HepG2 (cell line): ENCODE data around the gene ARHGEF39. TPM values are rescaled to one million over a fixed set of nuclear protein-coding genes. Genes with fewer than 3 reads are reported as not detected.
A peak's percentile ranks its signal among the peaks of the same experiment; 100 is the strongest.

Source experiments
- CEBPZ ChIP-seq: IDR thresholded peaks from 2 replicates; pipeline ENCODE4 v1.6.1; 2012; ENCODE audit warnings: low read length, improper control_type of control experiment
- EEA1 ChIP-seq: sonication (generic); formaldehyde crosslinking; IDR thresholded peaks from 2 replicates; pipeline ENCODE4 v1.5.1; 2020; ENCODE audit warnings: mild to moderate bottlenecking, missing genetic modification reagents, borderline replicate concordance
- EZH2 ChIP-seq: conservative IDR thresholded peaks from 2 replicates; pipeline ENCODE4 v1.6.1; 2012; ENCODE audit warnings: mild to moderate bottlenecking, low read depth, low read length, moderate library complexity
- HCFC1 ChIP-seq: fragments of 150-350 bp; IDR thresholded peaks from 2 replicates; pipeline ENCODE4 v1.6.1; 2014; ENCODE audit warnings: low read depth, low read length
- HDAC6 ChIP-seq: fragments of 200-600 bp; sonication (generic); IDR thresholded peaks from 2 replicates; pipeline ENCODE4 v1.7.0; 2017; ENCODE audit warnings: mild to moderate bottlenecking, antibody characterized with exemption, low read length, low read depth
- IRF2 ChIP-seq: IDR thresholded peaks from 2 replicates; pipeline ENCODE4 v1.6.1; 2018; ENCODE audit warnings: missing genetic modification reagents, missing compliant biosample characterization
- KDM5B ChIP-seq: sonication (generic); formaldehyde crosslinking; IDR thresholded peaks from 2 replicates; pipeline ENCODE4 v1.4.0; 2020; ENCODE audit warnings: missing genetic modification reagents, mild to moderate bottlenecking, borderline replicate concordance
- KMT2A ChIP-seq: sonication (generic); formaldehyde crosslinking; IDR thresholded peaks from 2 replicates; pipeline ENCODE4 v1.4.0; 2020; ENCODE audit warnings: missing genetic modification reagents
- RCOR2 ChIP-seq: IDR thresholded peaks from 2 replicates; pipeline ENCODE4 v1.6.1; 2016; ENCODE audit warnings: missing biosample characterization, missing genetic modification reagents
- RFX5 ChIP-seq: IDR thresholded peaks from 2 replicates; pipeline ENCODE4 v1.6.1; 2011; ENCODE audit warnings: low read depth, low read length, improper control_type of control experiment
- SPEN ChIP-seq: sonication (generic); formaldehyde crosslinking; IDR thresholded peaks from 2 replicates; pipeline ENCODE4 v1.5.1; 2020; ENCODE audit warnings: low read depth, mild to moderate bottlenecking, missing genetic modification reagents
- ZBTB26 ChIP-seq: IDR thresholded peaks from 2 replicates; pipeline ENCODE4 v1.6.1; 2016; ENCODE audit warnings: missing compliant biosample characterization, missing genetic modification reagents, borderline replicate concordance
- ZBTB43 ChIP-seq: sonication (generic); formaldehyde crosslinking; conservative IDR thresholded peaks from 2 replicates; pipeline ENCODE4 v1.4.0; 2020; ENCODE audit warnings: missing genetic modification reagents
- ZBTB7A ChIP-seq: sonication (generic); formaldehyde crosslinking; IDR thresholded peaks from 2 replicates; pipeline ENCODE4 v1.8.0; 2022; ENCODE audit warnings: mild to moderate bottlenecking, missing genetic modification reagents
- ZFP1 ChIP-seq: IDR thresholded peaks from 2 replicates; pipeline ENCODE4 v1.6.1; 2016
- ZNF264 ChIP-seq: sonication (generic); formaldehyde crosslinking; IDR thresholded peaks from 2 replicates; pipeline ENCODE4 v1.4.0; 2020; ENCODE audit warnings: missing genetic modification reagents
- ZNF274 ChIP-seq: sonication (generic); formaldehyde crosslinking; IDR thresholded peaks from 2 replicates; pipeline ENCODE4 v1.5.1; 2020; ENCODE audit warnings: mild to moderate bottlenecking, missing genetic modification reagents
- ZNF33A ChIP-seq: sonication (generic); formaldehyde crosslinking; IDR thresholded peaks from 2 replicates; pipeline ENCODE4 v1.5.1; 2020; ENCODE audit warnings: missing genetic modification reagents, mild to moderate bottlenecking, moderate library complexity, borderline replicate concordance
- ZNF674 ChIP-seq: sonication (generic); formaldehyde crosslinking; IDR thresholded peaks from 2 replicates; pipeline ENCODE4 v1.5.0; 2020; ENCODE audit warnings: low read depth, mild to moderate bottlenecking, missing genetic modification reagents
- ZNF790 ChIP-seq: sonication (generic); formaldehyde crosslinking; IDR thresholded peaks from 2 replicates; pipeline ENCODE4 v1.8.0; 2022; ENCODE audit warnings: missing genetic modification reagents, mild to moderate bottlenecking, borderline replicate concordance
- ZNF841 ChIP-seq: sonication (generic); formaldehyde crosslinking; IDR thresholded peaks from 2 replicates; pipeline ENCODE4 v1.8.1; 2023; ENCODE audit warnings: missing genetic modification reagents, borderline replicate concordance
- polyA plus RNA-seq, 8 experiments: library from polyadenylated mRNA; depleted of rRNA in 3 of 8; stranded (reverse) in 7 of 8; unstranded in 1 of 8; fragments of >200 nt; fragmentation: Illumina TruSeq in 4 of 8; extraction: Trizol in 4 of 8; gene quantifications; 2 replicates each; pipeline versions ENCODE4 v1.2.1 to v1.2.3, GENCODE V29; 2011 to 2016; ENCODE audit warnings: low read depth in 4 of 8, missing spikeins in 1 of 8, mixed read lengths in 1 of 8; ENCODE audit not compliant: insufficient read depth in 1 of 8
- total RNA-seq, 5 experiments: library from RNA; depleted of rRNA; stranded (reverse); fragments of >200 nt; fragmentation: Illumina TruSeq; extraction: Trizol; gene quantifications; 2 replicates each; pipeline ENCODE4 v1.2.3, GENCODE V29; 2016; ENCODE audit warnings: low read depth in 1 of 5
- TF ChIP-seq, protein P1 (sequence below): IDR thresholded peaks from 2 replicates; pipeline ENCODE4 v1.6.1; 2012; ENCODE audit warnings: inconsistent platforms

The ARHGEF39 gene
- total and polyA plus RNA-seq, 2 of the 13 experiments (the other 11 are each of a cell fraction or from before 2014, with no cell fraction given) = 11.2 to 12.3 TPM

DNA sequence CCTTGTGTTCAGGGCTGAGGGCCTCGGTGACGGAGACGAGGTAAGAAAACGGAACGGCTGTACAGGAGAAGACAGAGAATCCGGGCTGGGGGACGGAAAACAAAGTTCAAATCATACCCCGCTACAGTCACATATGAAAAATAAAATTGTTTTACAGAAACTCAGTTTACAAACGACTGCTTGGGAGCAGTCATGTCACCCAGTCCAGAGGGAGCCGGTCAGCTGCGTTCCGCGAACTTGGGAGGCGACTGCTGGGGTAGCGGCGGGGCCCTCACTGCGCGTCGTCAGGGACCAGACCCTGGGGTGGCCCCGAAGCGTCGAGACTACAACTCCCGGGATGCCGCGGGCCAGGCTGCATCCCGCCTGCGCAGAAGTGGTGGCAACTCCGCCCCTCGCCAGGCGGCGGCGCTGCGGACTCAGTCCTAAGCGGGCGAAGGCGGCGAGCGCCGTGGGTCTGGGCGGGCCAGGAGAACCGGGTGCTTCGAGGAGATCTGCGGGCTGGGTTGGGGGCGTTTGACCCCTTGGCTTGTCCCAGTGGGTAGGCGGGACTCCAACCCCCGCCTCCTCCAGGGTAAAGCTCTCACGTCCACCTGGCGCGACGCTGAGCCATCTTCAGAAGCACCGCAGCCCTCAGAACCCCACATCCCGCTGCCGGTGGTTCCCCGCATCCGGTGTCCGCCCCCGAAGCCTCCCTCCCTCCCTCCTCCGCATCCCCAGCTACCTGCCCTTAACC is 18.3 kb downstream of the ARHGEF39 start (continued):
- no peak for TF ChIP-seq ZNF674 (CRISPR knock-in tag)
- TF ChIP-seq EEA1 (CRISPR knock-in tag) = 0 out of 2 replicates have a peak, but pooled peaks have one; percentile 27
- TF ChIP-seq, protein P1, sequence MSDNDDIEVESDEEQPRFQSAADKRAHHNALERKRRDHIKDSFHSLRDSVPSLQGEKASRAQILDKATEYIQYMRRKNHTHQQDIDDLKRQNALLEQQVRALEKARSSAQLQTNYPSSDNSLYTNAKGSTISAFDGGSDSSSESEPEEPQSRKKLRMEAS = peak; percentile 69; the same call in 1 of the 2 replicates
- TF ChIP-seq ZBTB43 (CRISPR knock-in tag) = 0 out of 2 replicates have a peak, but pooled peaks have one; percentile 54
- no peak for TF ChIP-seq ZBTB7A (CRISPR knock-in tag)
- TF ChIP-seq IRF2 (CRISPR knock-in tag) = peak; percentile 91
- no peak for TF ChIP-seq RFX5
- no peak for TF ChIP-seq ZNF274 (CRISPR knock-in tag)
- TF ChIP-seq EZH2 = no peak
- no peak for TF ChIP-seq ZFP1 (CRISPR knock-in tag)
- TF ChIP-seq ZNF841 (CRISPR knock-in tag) = no peak
- peak; percentile 22; the same call in 1 of the 2 replicates for TF ChIP-seq ZNF33A (CRISPR knock-in tag)
- TF ChIP-seq CEBPZ = no peak
- no peak for TF ChIP-seq ZNF264 (CRISPR knock-in tag)
- 0 out of 2 replicates have a peak, but pooled peaks have one; percentile 62 for TF ChIP-seq ZNF790
- TF ChIP-seq SPEN = peak; percentile 52
- TF ChIP-seq HCFC1 = peak; percentile 88
- no peak for TF ChIP-seq RCOR2 (CRISPR knock-in tag)
- TF ChIP-seq KDM5B = no peak
- TF ChIP-seq ZBTB26 = peak; percentile 66; the same call in 1 of the 2 replicates
- no peak for TF ChIP-seq HDAC6
- peak; percentile 74; the same call in 1 of the 2 replicates for TF ChIP-seq KMT2A (CRISPR knock-in tag)
